ENCODE measurements around the gene GH1. TPM values are rescaled to one million over a fixed set of nuclear protein-coding genes. Genes with fewer than 3 reads are reported as not detected.
A peak's percentile ranks its signal among the peaks of the same experiment; 100 is the strongest.

GH1 gene
- polyA plus RNA-seq, 4 donors = not detected

- DNase-seq (ENCODE audit: low read depth in 4 of 4, low spot score in 2 of 4) = peak in 1 of 4 donors; percentile 58
Observed at GRCh38 chr17:63945784-63946439, 27.3 kb upstream of the GH1 start.

- no peak for DNase-seq (ENCODE audit: low read depth in 4 of 4, low spot score in 2 of 4)
Observed at GRCh38 chr17:63944736-63945499, 26.3 kb upstream of the GH1 start.

GRCh38 chr17:63943745-63944144, 25.1 kb upstream of the GH1 start:
- no peak for DNase-seq (ENCODE audit: low read depth in 4 of 4, low spot score in 2 of 4)

DNA sequence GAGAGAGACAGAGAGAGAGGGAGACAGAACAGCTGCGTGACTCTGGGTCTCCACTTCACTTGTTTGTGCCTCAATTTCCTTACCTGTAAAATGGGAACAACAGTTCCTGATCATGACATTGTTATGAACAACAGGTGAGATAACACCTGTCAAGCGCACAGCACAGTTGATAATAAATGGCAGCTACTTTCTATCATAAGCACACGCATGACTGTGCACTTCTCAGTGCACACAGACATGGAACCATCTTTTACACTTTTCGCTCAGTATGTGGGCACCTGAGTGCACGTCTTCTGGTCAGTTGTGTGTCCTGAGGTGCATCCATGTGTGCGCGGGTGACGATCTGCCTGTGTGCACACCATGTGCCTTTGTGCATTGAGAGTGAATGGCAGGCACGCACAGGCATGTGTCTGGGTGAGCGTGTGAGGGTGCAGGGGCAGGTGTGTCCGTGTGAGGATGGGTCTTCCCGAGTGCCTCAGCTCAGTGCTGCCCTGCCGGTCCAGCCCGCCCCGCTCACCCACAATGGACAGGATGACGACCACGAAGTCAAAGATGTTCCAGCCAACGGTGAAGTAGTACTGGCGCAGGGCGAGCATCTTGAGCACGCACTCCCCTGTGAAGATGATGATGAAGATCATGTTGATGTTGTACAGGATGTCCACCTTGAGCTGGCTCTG, 23.8 kb upstream of the GH1 start:
- no peak for DNase-seq (ENCODE audit: low read depth in 4 of 4, low spot score in 2 of 4)

GRCh38 chr17:63941751-63942150, 23.1 kb upstream of the GH1 start:
- no peak for DNase-seq (ENCODE audit: low read depth in 4 of 4, low spot score in 2 of 4)

DNA sequence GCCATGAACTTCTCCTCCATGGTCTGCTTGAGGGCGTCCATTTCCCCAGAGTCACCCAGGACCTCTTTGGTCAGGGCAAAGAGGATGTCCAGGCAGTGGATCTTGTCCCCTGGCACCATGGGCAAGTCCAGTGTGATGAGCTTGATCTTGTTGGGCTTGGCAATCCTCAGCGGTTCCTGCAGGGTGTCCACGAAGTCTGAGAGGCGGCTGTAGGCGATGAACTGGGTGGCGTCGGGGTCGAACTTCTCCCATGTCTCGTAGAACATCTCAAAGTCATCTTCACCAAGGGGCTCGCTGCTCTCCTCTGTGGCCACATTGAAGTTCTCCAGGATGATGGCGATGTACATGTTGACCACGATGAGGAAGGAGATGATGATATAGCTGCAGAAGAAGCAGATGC, 22.5 kb upstream of the GH1 start:
- no peak for DNase-seq (ENCODE audit: low read depth in 4 of 4, low spot score in 2 of 4)

- no peak for DNase-seq (ENCODE audit: low read depth in 4 of 4, low spot score in 2 of 4)
Observed at GRCh38 chr17:63940584-63940983, 21.9 kb upstream of the GH1 start.

GRCh38 chr17:63939884-63940283, 21.2 kb upstream of the GH1 start:
- DNase-seq (ENCODE audit: low read depth in 4 of 4, low spot score in 2 of 4) = no peak

- no peak for DNase-seq (ENCODE audit: low read depth in 4 of 4, low spot score in 2 of 4)
Observed at GRCh38 chr17:63939401-63939800, 20.8 kb upstream of the GH1 start.

DNA sequence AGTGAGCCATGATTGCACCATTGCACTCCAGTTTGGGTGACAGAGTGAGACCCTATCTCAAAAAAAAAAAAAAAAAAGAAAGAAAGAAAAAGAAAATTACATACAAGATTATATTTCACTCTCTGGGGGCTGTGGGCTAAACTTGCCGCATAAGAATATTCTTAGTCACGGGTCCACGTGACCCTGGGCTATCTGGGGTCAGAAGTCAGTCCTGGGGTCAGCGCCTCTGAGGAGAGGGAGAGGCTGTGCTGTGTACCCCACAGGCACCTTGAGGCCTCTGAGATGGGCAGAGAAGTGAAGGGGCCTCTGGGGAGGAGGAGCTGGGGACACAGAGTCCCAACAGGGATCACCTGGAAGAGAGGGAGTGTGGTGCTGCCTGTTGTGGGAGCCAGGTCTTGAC, 19.3 kb upstream of the GH1 start:
- no peak for DNase-seq (ENCODE audit: low read depth in 4 of 4, low spot score in 2 of 4)

GRCh38 chr17:63937319-63937718, 18.7 kb upstream of the GH1 start:
- DNase-seq (ENCODE audit: low read depth in 4 of 4, low spot score in 2 of 4) = no peak

GRCh38 chr17:63934183-63935112, 15.8 kb upstream of the GH1 start:
- DNase-seq (ENCODE audit: low read depth in 4 of 4, low spot score in 2 of 4) = no peak

- DNase-seq (ENCODE audit: low read depth in 4 of 4, low spot score in 2 of 4) = no peak
Observed at GRCh38 chr17:63933598-63933997, 15.0 kb upstream of the GH1 start.

GRCh38 chr17:63932721-63933120, 14.1 kb upstream of the GH1 start:
- no peak for DNase-seq (ENCODE audit: low read depth in 4 of 4, low spot score in 2 of 4)

DNA sequence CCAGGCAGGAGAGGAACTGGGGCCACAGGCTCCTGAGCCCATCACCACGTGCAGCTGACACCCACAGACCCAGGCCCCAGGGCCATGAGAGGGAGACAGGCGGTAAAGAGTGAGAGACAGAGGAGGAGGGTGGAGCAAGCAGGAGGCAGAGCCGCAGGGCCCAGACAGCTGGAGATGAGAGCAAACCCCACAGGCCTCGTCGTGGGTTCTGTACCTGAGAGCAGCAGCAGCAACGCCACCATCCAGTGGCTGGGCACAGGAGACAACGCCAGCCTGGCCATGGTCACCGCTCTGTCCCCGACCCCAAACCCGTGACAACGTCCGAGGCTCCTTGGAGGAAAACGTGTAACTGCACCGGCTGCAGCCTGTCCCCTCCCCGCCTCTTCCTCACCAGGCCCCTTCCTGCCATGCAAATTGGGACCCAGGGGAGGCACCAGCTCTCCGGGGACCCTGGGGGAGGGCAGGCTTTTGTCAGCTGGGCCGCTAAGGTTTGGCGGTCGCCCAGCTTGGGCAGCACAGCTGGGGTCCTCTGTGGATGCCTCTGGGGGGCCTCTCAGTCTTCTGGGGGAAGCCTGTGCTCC, 13.4 kb upstream of the GH1 start, which contains the start of gene CD79B:
Gene CD79B, minus strand, starts transcription at position 351 of the 581 bp plus-strand sequence. Its CDS starts 70 bp downstream, at position 281.
- no peak for DNase-seq (ENCODE audit: low read depth in 4 of 4, low spot score in 2 of 4)

DNA sequence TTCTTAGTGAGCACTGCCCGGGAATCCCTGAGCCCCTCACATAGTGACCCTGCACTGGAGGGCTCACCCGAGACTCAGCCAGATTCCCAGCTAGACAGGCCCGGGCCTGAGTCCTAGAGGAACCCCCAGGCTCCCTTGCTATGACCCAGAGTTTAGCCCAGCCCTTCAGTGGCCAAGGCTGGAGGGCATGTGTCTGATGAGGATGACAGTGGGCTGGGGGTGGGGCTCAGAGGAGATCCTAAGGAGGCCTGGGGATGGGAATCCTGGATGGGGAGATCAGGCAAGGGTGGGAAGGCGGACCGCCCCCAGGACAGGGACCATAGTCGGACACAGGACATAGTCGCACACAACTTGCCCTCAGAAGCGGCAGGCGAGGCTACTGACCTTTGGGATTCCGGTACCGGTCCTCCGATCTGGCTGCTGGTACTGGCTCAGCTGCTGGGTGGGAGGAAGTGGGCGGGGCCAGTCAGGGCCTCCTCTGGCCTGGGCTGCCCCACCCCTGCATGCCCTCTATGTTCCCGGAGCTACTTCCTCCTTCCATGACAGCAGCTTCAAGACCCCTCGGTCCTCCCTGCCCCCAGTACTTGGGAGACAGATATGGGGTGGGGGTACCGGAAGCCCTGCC, 12.4 kb upstream of the GH1 start:
- DNase-seq (ENCODE audit: low read depth in 4 of 4, low spot score in 2 of 4) = no peak

- no peak for DNase-seq (ENCODE audit: low read depth in 4 of 4, low spot score in 2 of 4)
Observed at GRCh38 chr17:63929860-63930766, 11.5 kb upstream of the GH1 start.

DNA sequence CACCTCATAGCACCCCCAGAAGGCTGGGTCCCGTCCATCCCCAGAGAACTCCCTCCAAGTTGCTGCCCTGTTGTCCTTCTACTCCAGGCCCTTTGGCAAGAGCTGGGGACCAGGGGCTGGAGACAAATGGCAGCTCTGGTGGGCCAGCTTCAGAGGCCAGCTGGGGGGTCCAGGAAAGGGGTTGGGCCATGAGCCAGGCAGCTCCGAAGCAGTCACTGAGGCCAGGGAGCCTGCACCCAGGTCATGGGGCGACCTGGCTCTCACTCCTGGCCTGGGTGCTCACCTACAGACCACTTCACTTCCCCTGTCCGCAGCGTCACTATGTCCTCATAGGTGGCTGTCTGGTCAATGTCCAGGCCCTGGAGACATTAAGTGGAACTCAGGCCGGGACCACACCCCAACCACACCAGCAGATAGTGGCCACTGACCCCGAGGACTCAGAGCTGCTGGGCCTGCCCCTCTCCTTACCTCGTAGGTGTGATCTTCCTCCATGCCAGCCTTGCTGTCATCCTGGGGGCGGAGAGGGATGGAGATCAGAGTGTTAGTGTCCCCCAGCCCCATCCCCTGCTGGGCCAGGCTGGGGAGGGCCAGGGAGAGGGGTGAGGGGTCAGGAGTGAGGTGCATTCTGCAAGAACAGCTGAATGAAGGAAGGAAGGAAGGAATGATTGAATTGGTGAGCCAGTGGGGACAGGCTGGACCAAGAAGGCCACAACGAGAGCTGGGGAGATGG, 10.5 kb upstream of the GH1 start:
- no peak for DNase-seq (ENCODE audit: low read depth in 4 of 4, low spot score in 2 of 4)
